HG03135 (cell line): Measurements from ENCODE around the gene SPTBN1.
A peak's percentile ranks its signal among the peaks of the same experiment; 100 is the strongest.
"Not testable (repeated sequence)": the region's sequence is repeated elsewhere in the genome, so short reads cannot be mapped to it uniquely, and the experiment has no call there.

Experiments
- ATAC-seq: cut with Tn5 transposase; IDR thresholded peaks from one replicate; pipeline ENCODE4 v1.9.1; 2021; ENCODE audit warnings: mild to moderate bottlenecking, moderate library complexity; ENCODE audit not compliant: unreplicated experiment

SPTBN1 gene

DNA sequence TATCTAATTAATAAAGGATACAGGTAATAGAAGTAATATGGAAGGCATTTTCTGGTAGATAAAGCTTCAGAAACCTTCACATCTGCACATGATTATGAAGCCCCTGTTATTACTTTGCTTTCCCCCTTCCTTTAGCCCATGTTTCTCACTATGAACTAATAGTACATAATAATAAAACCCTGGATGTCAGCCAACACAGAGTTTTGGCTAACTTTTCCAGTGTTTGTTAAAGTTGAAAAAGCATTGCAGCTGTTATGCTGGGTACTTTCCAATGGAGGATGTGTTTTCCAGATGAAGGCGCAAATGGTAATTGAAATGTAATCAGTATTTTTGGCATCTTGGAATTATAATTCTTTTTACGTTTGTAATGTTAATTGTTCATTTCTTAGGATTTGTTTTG lies 43.5 kb downstream of the SPTBN1 start:
- ATAC-seq = no peak

DNA sequence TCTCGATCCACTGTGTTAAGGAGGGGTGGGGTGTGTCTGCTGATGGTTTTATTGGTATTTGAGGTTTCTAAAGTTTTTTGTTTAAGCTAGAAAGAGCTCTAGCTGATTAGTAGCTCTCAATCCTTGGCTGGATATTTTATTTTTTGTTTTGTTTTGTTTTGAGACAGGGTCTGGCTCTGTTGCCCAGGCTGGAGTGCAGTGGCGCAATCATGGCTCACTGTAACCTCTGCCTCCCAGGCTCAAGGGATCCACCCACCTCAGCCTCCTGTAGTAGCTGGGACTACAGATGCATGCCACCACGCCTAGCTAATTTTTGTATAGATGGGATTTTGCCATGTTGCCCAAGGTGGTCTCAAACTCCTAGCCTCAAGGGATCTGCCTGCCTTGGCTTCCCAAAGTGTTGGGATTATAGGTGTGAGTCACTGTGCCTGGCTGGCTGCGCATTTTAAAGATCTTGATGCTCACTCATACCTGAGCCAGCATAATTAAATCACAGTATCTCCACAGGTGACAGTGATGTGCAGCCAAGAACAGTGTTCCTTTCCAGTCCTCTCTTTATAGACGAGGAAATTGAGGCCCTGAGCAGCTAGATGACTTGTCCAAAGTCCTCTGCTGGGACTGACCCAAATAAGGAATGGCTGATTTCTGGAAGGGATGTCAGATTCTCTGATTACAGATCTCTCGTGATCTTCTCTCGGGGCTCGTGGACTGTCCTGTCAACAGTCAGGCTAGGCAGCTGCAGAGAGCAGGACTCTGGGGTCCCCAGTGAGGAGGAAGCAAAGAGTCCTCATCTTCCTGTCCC lies 44.5 kb downstream of the SPTBN1 start:
- no peak for ATAC-seq

DNA sequence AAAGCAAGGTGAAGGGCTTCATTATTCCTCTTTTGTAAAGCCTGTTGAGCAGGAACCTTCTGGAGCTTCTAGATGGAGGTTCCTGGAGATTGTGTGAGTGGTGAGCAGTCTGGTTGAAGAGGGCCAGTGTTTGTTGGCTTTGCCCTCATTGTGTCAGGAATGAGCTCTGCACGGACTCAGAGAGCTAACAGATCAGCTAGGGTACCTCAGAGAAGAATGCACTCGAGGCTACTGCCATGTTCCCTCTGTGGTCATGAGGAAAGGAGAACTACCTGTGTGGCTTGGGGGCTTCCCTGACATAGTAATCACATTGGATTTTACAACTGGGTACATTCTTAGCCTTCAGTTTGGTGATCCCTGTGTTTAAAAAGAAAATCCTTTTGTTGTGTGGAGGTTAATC lies 46.6 kb downstream of the SPTBN1 start:
- no peak for ATAC-seq

DNA sequence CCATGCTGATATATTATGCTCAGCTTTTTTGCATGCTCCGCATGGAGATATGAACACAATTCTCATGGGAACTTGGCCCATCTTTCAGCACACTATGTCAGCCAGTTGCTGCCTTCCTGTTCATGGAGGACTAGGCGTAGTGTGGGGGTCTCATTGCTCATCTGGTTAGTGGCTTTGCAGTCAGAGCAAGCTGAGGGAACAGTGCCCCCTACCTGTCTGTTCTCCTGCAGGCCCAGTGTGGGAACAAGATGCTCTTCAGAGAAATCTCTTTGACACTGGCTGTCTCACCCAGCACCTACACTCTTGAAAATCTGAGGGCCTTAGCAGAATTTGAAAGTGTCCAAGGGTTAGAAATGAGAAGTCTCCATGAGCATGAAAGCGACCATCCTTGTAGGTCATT lies 47.1 kb downstream of the SPTBN1 start:
- ATAC-seq = no peak

DNA sequence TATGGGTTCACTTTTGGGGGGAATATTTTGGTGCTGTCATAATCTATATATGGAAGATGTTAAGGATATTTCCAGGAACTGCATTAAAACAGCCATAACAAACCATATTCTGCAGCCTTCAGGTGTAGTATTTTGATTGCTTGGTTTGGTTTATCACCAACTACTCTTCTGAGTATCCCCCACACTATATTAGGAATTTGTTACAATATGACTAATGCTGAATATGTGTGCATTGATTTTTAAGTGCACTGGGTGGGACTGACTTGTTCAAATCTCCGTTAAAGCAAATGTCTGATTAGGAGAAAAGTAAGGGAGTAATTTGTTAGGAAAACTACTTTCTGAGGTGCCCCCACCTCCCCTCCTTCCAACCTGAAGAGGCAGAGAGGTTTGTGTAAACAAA lies 47.7 kb downstream of the SPTBN1 start:
- no peak for ATAC-seq

DNA sequence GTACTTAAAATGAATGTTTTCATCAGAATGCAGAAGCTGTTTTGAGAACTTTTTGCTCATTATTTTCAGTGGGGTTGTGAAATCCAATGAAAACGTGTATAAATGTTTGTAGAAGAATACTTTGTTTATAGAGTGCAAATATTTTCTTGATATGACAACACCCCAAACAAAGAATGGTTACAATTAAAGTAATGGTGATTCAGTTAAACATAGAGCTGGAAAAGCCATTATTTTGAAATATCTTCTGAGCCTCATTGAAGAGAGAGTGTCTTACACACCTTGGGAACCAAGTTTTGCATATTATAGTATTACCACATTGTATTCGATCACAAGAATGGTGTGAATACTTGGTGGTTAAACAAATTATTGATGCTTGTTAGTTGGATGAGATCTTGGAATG lies 48.7 kb downstream of the SPTBN1 start:
- ATAC-seq = no peak

DNA sequence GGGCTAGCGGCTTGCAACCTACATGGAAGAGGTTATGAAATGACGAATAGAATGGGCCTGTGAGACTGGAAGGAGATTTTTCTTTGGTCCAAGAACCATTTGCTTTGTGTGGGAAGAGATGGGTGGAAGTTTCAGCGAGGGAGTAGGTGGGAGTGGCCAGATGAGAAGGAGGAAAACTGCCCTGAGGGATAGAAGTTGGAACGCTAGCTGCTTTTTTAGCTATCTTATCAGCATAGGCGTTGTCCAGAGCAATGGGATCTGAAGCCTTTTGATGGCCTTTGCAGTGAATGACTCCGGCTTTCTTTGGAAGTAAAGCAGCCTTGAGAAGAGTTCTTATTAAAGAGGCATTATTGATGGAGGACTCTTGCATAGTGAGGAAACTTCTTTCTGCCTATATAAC lies 52.4 kb downstream of the SPTBN1 start:
- no peak for ATAC-seq

DNA sequence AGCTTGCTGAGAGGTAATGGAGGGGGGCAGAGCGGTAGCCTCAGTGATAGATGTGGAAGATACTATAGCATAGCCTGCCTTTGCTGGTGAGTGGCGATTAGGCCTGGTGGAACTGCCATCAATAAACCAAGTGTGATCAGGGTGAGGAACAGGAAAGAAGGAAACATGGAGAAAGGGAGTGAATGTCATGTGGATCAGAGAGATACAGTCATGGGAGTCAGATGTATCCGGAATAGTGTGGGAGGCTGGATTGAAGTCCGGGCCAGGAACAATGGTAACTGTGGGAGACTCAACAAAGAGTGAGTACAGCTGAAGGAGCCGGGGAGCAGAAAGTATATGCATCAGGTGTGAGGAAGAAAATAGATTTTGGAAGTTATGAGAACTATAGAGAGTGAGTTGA lies 52.9 kb downstream of the SPTBN1 start:
- ATAC-seq = not testable (repeated sequence)

DNA sequence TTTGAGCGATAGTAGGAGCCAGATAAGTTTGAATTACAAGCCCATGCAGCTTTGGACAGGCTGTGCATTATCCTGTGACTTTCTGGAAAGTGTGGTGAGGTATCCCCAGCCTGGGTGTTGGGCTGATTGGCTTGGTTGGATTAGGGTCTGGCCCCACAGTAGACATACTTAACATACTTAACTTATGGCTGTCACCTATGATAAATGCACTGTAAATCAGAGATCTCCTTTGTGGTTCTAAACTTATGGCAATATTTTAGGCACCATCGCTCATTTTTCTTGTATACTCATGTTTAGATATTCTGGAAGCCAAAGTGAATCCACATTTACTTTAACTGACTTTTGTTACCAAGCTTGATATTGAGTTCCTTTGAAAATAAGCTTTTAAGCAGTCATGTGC lies 54.8 kb downstream of the SPTBN1 start:
- ATAC-seq = no peak

DNA sequence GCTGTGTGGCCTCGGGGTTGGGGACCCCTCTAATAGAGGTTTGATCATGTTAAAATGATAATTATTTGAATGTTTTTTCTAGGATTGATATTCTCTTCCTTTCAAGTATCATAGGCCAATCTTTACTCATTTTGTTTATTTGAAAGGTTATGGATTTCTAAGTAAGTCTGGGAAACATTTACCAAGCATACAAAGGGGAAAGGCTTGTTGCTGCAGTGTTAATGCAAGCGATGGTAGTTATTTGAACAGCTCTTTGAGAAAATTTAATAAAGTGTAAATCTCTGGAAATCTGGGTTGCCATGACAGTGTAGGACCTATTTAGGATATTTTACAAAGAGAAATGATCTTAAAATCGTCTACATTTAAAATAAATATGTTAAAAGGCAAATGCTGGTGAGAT lies 56.1 kb downstream of the SPTBN1 start:
- no peak for ATAC-seq

DNA sequence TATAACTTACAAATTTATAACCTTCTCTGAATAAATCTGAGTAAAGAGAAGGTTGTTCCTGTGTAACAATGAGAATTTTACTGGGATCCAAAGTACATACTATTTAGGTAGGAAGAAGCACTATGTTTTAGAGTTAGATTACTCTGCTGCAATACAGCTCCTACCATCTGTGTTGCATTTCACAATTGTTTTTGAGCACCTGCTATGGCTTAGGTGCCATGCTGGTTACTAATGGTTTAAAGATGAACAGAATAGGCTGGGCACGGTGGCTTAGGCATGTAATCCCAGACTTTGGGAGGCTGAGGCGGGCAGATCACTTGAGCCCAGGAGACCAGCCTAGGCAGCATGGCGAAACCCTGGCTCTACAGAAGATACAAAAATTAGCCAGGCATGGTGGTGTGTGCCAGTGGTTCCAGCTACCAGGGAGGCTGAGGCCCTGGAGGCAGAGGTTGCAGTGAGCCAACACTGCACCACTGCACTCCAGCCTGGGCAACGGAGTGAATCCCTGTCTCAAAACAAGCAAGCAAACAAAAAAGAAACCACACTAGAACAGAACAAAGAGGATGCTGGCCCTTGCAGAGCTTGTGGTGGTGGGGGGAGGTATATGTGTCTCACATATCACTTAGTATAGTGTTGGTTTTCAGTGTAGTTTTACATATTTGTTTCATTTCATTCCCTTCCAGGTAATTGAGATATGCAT lies 56.7 kb downstream of the SPTBN1 start:
- ATAC-seq = no peak

DNA sequence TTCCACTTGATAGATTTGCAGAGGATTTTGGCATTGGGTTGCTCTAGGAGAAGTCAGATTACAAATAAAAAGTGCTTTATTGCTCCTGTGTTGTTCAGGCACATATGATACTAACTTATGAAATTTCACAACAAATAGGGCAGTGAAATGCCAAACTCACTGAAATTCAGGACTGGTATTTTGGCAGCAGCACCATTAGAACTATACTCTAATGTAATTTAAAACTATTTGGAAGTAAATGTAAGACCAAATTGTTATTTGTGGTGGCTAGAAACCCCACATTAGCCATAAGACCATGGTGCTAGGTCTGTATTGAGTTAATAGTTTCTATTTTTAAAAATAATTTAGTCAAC lies 57.2 kb downstream of the SPTBN1 start:
- ATAC-seq = no peak

DNA sequence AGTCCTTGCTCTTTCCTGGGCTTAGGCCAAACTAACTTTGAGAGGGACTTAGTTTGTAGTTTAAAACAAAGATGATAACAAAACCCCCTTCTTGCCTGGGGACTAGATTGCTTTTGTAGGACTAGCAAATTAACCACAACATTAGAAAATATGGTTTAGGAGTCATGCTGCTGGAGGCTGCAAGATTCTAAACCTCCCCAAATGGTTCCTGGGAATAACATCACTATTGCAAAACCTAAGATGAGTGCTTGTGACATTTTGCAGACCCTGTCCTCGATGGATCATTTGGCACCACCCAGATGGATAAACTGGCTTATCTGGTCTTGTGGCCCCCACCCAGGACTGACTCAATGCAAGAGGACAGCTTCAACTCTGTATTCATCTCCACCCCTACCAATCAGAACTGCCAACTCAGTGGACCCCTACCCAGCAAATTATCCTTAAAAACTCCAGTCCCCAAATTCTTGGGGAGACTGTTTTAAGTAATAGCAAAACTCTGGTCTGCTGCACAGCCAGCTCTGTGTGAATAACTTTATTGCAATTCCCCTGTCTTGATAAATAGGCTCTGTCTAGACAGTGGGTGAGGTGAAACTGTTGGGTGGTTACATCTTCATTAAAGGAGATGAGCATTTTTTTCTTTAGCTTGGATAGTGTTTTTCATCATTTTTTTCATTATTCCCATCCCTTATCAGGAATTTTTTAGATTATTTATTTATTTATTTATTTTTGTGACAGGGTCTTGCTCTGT lies 58.9 kb downstream of the SPTBN1 start:
- no peak for ATAC-seq

DNA sequence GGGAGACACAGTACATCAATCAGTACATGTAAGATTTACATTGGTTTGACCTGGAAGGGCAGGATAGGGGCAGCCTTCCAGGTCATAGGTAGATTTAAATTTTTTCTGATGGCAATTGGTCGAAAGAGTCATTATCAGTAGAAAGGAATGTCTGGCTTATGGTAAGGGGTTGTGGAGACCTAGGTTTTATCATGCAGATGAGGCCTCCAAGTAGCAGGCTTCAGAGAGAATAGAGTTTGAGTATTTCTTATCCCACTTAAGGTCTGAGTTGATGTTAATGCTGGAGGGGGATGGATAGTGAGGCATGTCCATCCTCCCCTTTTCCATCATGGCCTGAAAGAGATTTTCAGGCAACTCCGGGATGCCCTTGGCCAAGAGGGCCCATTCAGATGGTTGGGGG lies 60.7 kb downstream of the SPTBN1 start:
- ATAC-seq = no peak

DNA sequence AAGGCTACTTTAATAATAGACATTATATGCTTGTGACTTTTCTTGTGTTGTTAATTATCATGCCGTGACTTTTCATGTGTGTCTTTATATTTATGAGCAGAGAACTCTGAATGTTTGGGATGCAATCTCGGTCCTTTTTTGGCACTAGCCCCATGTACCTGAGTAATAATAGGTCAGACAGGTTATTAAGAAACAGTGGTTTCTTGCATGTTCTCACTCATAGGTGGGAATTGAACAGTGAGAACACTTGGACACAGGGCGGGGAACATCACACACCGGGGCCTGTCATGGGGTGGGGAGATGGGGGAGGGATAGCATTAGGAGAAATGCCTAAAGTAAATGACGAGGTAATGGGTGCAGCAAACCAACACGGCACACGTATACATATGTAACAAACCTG lies 61.9 kb downstream of the SPTBN1 start:
- not testable (repeated sequence) for ATAC-seq

DNA sequence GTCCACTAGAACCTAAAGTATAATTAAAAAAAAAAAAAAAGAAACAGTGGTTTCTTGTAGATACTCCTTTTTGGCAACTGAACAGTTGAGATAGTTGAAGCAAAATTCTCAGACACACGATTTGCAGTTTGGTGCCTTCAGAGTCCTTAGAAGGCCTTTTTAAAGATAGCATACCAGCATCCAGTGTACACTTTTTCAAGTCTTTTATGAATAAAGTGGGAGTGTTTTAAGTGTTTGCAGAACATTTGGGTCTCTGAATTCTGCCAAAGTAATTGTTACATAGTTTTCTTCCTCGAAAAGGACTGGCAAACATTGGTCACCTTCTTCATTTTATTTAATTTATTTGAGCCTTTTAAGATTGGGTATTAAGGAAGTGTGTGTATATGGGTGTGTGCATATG lies 62.3 kb downstream of the SPTBN1 start:
- ATAC-seq = no peak

DNA sequence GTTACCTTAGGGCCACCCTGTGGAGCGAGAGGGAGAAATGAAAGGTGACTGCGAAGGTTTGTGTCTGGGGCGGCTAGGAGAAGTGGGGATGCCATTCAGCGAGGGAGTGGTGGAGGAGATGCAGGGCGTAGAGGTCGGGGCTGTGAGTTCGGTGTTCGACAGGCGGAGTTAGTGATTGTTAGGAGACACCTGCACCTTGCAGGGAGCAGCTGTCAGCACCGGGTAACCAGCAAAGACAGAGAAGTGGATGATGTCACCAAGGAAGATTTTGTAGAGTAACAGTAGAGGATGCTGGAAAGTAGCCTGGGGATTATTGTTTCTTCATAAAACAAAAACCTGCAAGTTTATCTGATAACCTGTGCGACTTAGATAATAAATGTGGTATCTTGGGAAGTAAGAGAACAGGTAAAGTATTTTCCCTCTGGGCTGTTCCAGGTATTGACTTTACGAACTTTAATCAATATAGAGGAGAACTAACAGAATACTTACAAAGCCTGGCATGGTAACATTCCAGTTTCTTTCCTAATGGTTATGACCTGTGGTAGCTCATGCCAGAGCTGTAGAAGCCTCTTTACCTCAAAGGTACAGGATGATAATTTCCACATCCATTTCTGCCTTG lies 63.8 kb downstream of the SPTBN1 start:
- ATAC-seq = no peak

DNA sequence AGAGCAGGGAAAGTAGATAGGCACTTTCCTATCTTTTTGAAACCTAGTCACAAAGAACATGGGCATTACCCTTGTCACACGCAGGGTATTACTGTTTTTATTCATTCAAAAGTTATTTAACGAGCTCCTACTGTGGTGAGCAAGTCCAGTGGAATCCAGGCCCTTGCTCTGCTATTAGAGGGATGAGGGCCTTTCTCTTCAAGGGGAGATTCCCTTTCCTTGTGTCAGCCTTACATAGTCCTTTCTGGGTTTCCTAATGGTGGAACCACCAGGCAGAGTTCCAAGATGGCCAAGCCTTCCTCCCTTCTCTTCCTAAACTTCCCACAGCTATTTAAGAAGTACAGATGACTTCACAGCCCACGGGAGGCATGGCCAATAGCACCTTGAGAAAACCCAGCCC lies 64.6 kb downstream of the SPTBN1 start:
- ATAC-seq = no peak

DNA sequence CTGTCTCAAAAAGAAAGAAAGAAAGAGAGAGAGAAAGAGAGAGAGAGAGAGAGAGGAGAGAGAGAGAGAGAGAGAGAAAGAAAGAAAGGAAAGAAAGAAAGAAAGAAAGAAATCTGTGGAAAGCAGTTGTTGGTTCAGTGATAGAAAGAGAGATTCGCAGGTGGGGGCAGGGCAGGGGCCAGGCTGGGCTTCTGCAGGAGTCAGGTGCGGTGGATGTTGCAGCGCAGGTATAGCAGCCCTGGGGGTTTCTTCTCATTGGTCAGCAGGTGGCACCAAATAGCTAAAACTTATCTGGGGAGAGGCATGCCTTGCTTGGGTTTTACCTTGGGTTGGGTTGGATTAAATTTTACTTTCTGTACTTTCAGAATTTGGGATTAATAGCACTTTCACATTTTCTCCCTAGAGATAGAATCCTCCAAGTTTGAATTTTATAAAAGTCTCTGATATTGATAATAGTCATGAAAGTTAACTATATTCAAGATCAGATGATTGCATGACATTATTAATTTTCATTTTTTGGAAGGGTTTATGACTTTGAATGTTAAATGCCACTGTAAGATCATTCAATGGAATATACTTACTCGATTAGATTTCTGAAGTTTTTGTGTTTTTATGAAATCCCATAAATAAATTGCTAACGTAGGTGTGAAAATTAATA lies 66.6 kb downstream of the SPTBN1 start:
- peak; percentile 73 for ATAC-seq

DNA sequence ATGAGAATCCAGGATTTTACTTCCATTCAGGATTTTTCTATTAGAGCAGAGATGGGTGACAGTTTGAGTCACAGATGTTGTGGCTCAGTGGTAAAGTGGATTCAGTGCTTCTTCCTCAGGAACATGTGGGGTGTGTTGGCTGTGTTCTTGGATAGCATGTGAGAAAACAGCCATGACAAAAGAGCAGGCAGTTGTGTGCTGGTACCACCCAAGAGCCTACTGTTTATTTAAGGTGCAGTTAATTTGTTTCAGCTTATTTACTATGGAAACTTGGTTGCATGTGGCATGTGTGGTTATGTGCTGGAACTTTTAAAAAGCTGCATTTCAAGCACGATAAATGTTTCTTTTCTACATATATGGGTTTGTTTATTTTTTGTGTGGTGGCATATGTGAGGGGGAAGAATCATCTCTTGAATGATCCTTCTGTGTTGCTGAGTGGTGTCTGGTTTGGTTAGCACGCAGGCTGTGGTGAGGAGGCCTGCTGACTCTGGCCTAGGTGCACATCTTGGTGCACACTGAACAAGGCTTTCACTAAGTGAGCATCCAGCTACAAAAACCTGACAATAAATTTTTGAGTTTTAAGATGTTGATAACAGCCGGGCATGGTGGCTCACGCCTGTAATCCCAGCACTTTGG lies 67.3 kb downstream of the SPTBN1 start:
- ATAC-seq = no peak
